HL-60/S4 treated with retinoic acid at 250 ng/mL for 4 days and 3 days (cell line): Measurements from ENCODE around the gene ARHGEF28.

Source experiments
- in situ Hi-C: fragments of 300-500 bp; cut with MboI; formaldehyde crosslinking; loops from 2 replicates; pipeline ENCODE4 v1.7.0; 2022; ENCODE audit warnings: low sequenced_read_pairs

Gene ARHGEF28

DNA sequence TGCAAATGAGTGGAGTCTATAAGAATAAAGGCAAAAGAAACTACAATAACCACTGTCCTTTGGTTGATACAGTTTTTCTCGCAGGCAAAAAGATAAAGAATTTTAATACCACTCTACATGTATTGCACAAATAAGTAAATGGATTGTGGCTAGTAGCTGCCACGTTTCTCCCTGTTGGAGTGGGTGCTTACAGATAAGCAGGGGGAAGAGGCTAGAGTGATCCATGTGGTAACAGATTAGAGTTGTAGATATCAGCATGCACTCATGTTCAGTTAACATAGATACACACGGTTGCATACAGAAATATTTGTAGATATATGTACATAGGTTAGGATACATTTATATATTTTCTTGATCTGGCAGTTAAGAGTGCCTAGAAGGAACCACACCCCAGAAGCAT, 179.5 kb downstream of the ARHGEF28 start:
- in situ Hi-C loops = no loop called here

DNA sequence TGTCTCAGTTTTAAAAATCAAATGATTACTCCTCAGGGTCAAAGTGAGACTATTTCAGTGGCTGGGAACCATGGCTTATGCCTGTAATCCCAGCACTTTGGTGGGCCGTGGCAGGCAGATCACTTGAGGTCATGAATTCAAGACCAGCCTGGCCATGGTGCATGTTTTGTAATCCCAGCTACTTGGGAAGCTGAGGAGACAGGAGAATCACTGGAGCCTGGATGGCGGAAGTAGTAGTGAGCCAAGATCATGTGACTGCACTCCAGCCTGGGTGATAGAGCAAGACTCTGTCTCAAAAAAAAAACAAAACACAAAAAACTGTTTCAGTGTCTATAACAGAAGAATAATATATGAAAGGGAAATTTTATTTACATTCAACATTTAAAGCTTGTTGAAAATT, 182.9 kb downstream of the ARHGEF28 start:
- in situ Hi-C loops = no loop called here

DNA sequence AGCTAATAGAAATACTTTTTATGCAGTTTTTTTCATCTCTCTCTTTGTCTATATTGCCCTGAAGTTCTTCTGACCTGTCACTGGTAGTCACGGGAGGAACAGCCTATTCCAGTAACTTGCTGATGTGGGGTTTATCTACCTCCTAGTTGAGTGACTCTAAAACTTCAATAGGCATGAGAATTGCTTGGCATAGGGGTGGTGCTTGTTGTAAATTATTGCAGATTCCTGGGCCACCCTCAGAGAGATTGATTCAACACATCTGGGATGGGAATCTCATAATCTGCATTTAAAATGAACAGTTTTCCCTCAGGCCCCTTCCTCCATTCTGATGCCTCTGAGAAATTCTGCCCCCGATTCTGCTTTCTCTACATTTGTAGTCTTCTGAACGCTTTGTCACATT, 184.4 kb downstream of the ARHGEF28 start:
- in situ Hi-C loops = no loop called here

- in situ Hi-C loops = no loop called here
Observed at GRCh38 chr5:73812457-73812856, 186.5 kb downstream of the ARHGEF28 start.

- in situ Hi-C loops = no loop called here
Observed at GRCh38 chr5:73812962-73813588, 187.1 kb downstream of the ARHGEF28 start.

- in situ Hi-C loops = no loop called here
Observed at GRCh38 chr5:73814233-73814846, 188.3 kb downstream of the ARHGEF28 start.

- in situ Hi-C loops = no loop called here
Observed at GRCh38 chr5:73815631-73816030, 189.6 kb downstream of the ARHGEF28 start.

- in situ Hi-C loops = no loop called here
Observed at GRCh38 chr5:73816656-73817420, 190.8 kb downstream of the ARHGEF28 start.

DNA sequence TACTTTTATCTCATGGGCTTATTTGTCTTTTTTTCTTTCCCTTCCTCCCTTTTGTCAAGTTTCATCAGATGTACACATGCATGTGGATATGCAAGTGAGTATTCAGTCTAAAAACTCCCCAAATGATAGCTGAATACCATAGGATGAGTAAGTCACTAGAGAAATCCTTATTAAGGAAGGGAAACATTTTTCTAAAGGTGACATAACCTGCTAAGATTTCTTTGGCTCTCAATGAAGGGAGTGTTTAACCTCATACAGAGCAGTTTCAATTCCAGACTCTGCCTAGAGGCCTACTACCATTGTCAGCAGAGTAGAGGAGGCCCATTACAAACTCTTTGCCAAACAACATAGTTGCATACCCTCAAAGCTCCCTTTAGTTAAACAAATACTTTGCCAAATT, 192.4 kb downstream of the ARHGEF28 start:
- in situ Hi-C loops = no loop called here

DNA sequence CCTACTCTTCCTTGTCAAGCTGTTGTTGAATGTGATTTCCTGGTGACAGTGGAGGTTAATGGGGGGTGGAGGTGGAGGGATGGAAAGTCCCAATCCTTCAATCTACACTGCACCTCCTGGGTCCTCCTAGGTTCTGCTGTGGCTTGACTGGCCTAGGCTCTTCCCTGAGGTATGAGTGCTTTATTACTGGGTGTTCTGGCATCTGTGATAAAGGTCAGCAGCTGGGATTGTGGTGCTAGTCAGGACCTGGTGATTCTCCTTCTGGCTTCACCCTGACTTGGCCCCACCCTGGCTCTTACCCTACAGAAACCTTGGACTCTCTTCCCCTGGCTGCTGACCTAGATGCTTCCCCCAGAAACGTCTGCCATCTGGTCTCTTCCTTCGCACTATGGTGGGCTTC, 194.3 kb downstream of the ARHGEF28 start:
- in situ Hi-C loops = no loop called here

- in situ Hi-C loops = no loop called here
Observed at GRCh38 chr5:73821003-73821402, 195.0 kb downstream of the ARHGEF28 start.

GRCh38 chr5:73822278-73822988, 196.4 kb downstream of the ARHGEF28 start:
- in situ Hi-C loops = no loop called here

DNA sequence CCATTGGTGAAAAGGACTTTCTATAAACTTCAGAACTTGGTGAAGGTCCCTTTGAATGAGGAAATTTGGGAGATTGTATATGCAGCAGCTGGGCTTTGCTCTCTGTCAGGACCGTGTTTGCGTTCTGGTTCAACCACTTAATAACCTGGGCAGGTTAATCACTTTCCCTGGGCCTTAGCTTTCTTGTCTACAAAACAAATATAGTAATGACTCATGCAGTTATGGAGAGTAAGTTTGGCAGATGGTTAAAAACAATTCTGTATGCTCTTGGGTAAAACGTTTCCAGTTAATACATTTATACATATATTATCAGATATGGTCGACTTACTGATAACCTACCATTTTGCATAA, 197.0 kb downstream of the ARHGEF28 start:
- in situ Hi-C loops = no loop called here

GRCh38 chr5:73823508-73823925, 197.5 kb downstream of the ARHGEF28 start:
- in situ Hi-C loops = no loop called here

DNA sequence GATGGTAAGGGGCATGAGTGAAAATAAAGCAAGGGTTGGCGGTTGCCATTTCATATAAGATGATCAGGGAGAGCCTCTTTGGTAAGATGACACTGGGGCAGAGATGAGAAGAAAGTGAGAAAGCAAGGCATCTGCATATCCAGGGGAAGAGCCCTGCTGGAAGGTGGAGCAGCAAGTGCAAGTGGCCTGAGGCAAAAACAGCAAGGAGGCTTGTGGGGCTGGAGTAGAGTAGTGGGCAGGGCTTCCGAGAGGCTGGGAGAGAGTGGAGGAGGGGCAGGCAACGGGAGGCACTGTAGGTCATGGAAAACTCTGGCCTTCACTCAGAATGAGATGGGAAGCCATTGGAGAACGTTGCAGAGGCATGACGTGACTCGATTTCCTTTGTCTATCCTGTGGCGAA, 199.2 kb downstream of the ARHGEF28 start:
- in situ Hi-C loops = no loop called here

GRCh38 chr5:73825736-73826135, 199.7 kb downstream of the ARHGEF28 start:
- in situ Hi-C loops = no loop called here

DNA sequence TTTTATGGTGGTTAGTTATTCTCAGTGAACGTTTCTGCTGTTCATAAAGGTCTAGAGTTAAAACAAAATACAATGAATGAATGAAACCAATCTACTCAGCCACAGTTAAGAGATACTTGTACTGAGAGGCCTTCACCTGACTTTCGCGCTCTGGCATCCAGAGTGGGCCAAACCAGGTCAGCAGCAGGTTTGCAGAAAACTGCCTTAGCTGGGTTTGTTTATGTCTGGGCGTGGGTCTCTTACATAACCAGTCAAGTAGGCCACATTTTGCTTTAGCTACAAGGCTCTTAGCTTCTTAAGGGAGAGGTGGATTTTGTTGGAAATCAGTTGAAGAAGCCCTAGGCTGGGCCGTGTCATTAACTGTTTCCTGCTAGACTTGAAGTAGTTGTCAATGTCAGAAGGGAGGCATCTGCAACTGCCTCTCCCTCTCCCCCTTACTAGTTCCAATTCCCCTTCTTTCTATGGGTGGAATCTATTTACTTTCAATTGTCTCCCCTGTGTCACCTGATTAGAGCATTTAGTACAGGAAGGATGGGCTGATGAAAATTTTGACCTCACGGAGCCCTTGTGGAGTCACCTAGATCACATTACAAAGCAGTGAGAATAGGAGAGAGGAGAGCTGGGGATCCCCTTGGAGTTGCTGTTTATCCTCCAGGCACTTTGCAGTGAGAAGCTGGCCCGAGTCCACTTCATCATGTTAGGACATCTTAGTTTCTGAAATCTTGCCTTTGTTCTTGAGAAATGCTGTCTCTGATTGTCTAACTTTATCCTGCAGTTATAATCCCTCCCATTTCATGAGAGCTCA, 200.5 kb downstream of the ARHGEF28 start:
- in situ Hi-C loops = no loop called here

DNA sequence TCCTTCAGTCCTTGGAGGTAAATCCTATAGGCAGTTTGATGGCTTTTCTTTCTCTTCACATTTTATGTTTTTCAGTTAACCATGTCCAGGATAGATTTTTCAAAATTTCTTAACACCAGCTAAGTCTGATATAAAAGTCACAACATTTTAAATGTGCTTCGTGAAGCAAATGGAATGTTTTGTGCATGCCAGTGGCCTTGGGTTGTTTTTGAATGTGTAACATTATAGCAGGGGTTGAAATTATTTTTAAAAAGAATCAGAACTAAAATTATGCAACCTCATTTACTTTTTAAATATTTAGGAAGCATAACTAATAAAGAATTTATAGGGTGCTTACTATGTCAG, 201.1 kb downstream of the ARHGEF28 start:
- in situ Hi-C loops = no loop called here

- in situ Hi-C loops = no loop called here
Observed at GRCh38 chr5:73828465-73828864, 202.5 kb downstream of the ARHGEF28 start.

GRCh38 chr5:73830646-73831045, 204.7 kb downstream of the ARHGEF28 start:
- in situ Hi-C loops = no loop called here

DNA sequence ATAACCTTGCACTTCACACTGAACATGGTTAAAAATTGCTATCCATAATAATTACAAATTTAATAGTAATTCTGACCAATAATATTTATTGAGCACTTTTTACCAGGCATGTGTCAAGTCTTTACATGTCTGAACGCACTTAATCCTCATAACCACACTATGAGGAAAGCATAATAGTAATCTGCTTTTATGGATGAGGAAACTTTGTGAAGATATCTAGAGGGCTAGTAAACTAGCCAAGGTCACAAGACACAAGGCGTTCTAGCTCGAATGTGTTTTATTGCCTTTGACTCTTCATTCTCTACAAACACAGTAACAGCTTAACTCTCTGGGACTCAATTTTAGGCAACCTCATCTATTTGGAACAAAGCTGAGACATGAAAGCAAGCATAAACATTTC, 205.1 kb downstream of the ARHGEF28 start:
- in situ Hi-C loops = no loop called here
